NCI-H1436 treated with DMSO at 0.1 percent for 48 hours (cell line): ENCODE data around the gene TANGO2.

Experiments
- DNase-seq: peaks from one replicate; lab custom pipeline; 2025; lab: John Stamatoyannopoulos, UW

TANGO2 gene

GRCh38 chr22:20087319-20088262 is 66.7 kb downstream of the TANGO2 start:
- no peak for DNase-seq

- DNase-seq = no peak
Measured at GRCh38 chr22:20088263-20088648, 67.3 kb downstream of the TANGO2 start.

GRCh38 chr22:20089226-20089976 is 68.5 kb downstream of the TANGO2 start:
- DNase-seq = no peak

- no peak for DNase-seq
Measured at GRCh38 chr22:20089977-20090729, 69.2 kb downstream of the TANGO2 start.

GRCh38 chr22:20090730-20091240 is 69.9 kb downstream of the TANGO2 start:
- DNase-seq = no peak

- DNase-seq = no peak
Measured at GRCh38 chr22:20091690-20092476, 71.0 kb downstream of the TANGO2 start.

- DNase-seq = no peak
Measured at GRCh38 chr22:20092477-20092854, 71.6 kb downstream of the TANGO2 start.

DNA sequence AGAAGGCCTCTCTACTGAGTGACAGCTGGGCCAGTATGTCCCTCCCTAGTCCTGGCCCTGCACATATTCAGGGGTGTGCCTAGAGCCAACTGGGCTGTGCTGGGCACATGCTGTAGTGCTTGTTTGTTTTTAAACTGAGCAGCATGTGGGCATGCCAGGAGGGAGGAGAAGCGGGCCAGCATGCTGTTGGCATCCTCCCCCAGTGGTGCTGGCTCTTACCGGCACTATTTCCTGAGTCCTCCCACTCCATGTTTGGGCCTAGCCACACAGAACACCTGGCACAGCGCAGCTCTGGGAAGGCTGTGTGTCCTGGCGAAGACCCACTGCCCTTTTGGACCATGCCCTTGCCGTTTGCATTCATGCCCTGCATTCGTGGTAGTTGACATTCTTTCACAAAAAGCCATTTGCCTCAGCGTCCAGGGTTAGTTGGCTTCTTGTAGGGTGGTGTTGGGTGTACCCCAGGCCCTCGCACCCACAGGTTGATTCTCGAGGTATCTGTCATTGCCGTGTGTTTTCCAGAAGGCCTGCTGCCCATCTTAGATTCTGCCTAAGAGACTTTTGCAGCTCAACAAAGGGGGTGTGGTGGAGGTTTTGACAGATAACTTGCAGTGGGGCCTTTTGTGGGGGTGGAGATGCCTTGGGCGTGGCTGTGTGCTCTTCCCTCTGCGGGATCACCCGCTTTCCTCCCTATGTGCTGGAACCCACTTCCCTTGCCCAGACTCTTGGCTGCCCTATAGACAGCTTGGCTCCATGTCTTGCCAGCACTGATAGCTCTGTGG is 72.7 kb downstream of the TANGO2 start:
- DNase-seq = no peak

DNA sequence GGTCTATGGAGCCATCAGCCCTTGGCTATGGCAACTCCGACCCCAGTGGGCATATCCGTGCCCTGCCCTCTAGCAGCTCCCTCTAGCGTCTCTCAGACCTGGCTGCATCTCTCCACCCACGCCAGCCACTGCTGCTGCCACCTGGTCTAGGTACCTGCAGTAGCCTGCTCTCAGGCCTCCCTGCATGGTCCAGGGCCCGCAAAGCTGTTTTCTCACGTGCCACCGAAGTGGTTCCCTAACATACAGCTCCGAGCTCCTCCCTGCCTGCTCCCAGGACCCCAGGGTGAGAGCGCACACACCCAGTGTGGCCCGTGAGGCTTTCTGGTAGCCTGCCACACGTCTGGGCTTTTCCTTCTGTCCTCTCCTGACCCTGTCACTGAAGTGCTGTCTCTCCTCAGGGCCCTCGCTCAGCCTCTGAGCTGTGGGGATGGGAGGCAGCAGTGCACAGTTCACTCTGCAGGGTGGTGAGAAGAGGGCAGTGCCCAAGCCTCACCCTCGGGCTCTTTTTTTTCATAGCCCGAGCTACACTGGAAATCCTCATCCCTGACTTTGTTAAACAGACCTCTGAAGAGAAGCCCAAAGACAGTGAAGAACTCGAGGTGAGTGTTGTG is 73.4 kb downstream of the TANGO2 start:
- no peak for DNase-seq

- DNase-seq = no peak
Measured at GRCh38 chr22:20095521-20095920, 74.6 kb downstream of the TANGO2 start.

DNA sequence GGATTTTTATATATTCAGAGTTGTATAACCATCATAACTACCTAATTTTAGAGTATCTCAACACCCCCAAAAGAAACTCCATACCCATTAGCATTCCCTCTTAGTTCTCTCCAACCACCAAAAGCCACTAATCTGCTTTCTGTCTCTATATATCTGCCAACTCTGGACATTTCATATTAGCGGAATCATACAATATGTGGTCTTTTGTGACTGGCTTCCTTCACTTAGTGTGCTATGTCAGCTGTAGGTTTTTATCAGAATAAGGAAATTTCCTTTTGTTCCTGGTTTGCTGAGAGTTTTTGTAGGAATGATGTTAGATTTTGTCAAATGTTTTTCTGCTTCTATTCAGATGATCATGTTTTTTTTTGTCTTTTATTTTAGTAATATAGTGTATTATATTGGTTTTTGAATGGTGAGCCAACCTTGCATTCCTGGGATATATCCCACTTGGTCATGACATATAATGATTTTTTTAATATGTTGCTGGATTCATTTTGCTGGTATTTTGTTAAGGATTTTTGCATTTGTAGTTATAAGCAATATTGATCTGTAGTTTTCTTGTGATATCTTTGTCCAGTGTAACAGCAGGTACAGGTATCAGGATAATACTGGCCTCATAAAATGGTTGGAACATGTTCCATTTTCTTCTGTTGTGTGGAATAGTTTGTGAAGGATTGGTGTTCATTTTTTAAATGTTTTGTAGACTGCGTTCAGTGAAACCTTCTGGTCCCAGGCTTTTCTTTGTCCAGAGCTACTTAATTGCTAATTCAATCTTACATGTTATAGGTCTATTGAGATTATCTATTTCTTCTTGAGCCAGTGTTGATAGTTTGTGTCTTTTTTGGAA is 75.9 kb downstream of the TANGO2 start:
- DNase-seq = no peak

DNA sequence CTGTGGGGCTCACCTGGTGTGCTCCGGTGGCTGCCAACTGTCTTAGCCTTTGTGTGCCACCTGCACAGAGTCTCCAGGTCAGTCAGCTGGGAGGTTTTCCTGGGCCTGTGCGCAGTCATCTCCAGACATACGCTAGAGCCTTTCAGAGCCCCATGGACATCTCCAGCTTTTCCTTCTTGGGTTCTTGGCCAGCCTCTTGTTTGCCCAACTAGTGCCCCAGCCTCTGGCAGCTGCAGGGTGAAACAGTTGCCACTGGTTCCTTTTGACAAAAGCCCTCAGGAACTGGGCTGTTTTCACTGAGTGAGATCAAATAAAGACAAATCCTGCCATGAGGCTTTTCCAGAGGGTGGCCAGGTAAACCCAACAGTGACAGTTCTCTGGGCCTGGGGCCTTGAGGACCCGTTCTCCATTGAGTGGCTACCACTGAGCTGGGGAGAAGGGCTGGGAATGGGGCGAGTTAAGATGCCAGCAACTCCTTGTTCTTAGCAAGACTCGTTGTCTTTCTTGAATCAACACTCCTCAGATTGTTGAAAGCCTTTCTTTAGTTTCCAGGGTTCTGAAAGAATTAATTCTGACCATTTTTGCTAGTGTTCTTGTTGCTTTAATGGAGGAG is 78.3 kb downstream of the TANGO2 start:
- no peak for DNase-seq

DNA sequence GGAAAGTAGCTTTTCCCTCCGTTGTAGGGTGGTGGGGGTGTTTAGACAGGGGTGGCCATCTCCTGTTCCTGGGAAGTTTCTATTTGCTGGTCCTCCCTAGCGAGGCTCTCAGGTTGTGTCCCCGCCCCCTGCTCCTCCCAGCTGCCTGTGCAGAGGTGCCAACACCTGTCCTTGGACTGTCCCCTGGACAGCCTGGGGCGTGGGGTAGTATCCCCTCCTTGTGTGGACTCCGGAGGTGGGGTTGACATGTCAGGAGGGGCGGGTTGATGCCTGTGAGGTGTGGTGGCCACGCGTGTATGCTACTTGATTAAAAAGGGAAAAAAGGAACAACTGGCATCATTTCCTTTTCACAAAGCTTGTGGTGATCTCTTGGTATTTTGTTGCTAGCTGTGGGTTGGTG is 80.7 kb downstream of the TANGO2 start:
- DNase-seq = no peak

- DNase-seq = no peak
Measured at GRCh38 chr22:20102203-20102780, 81.4 kb downstream of the TANGO2 start.

GRCh38 chr22:20105456-20106204 is 84.7 kb downstream of the TANGO2 start:
- no peak for DNase-seq

DNA sequence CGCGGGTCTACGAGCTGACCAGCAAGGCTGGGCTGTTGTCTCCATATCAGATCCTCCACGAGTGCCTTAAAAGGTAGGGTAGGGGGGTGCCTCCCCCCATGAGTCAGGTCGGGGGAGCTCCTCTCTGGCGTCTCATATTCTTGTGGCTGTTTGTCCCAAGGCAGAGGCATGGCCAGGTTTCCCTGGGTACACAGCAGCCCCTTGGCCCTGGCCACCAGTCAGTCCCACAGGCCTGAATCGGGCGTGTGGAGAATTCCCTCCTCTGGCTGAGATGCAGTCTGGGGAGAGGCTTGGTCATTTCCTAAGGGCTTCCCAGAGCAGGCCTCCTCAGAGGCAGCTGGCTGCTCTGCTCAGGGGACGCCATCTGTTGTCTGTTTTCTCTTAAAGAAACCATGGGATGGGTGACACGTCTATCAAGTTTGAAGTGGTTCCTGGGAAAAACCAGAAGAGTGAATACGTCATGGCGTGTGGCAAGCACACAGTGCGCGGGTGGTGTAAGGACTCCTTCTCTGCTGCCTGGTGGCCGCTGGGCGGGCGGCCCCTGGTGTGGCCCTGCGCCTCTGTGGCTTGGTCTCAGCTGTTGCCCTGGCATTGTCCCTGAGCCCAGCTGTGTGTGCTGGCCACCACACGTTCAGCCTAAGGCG is 85.4 kb downstream of the TANGO2 start:
- no peak for DNase-seq

- no peak for DNase-seq
Measured at GRCh38 chr22:20106849-20107237, 85.9 kb downstream of the TANGO2 start.
